ENCODE data around the gene OXT.
A peak's percentile ranks its signal among the peaks of the same experiment; 100 is the strongest.

Gene OXT

GRCh38 chr20:3115190-3116107 lies 44.0 kb downstream of the OXT start:
- DNase-seq = peak; percentile 66 to 69 (median 69)

- DNase-seq = no peak
Measured at GRCh38 chr20:3116341-3116740, 44.9 kb downstream of the OXT start.

GRCh38 chr20:3117839-3118379 lies 46.5 kb downstream of the OXT start:
- peak; percentile 79 to 82 (median 81) for DNase-seq

- no peak for DNase-seq
Measured at GRCh38 chr20:3119044-3119443, 47.6 kb downstream of the OXT start.

GRCh38 chr20:3121271-3121911 lies 50.0 kb downstream of the OXT start:
- no peak for DNase-seq

Data from suppressor macrophage treated with lipopolysaccharide for 1 hour (primary cell).